Activated naive CD8-positive, alpha-beta T cell treated with anti-CD3 and anti-CD28 coated beads, Interleukin-2, amount 50 U/mL, for 24 hours (primary cell): ENCODE measurements around the gene HTRA3.

Experiments used
- ATAC-seq: fragments of 150-1000 bp; cut with Tn5 transposase; one replicate; pipeline ENCODE4 v1.10.0; 2021
- DNase-seq: peaks from one replicate; pipeline ENCODE4 v3.0.0; 2021
- H3K27ac Mint-ChIP-seq: one replicate; pipeline ENCODE4 v1.8.0; 2021; ENCODE audit warnings: mild to moderate bottlenecking, mixed read lengths
- H3K27me3 Mint-ChIP-seq: one replicate; pipeline ENCODE4 v1.8.0; 2021; ENCODE audit warnings: mixed read lengths
- H3K36me3 Mint-ChIP-seq: one replicate; pipeline ENCODE4 v1.8.0; 2021; ENCODE audit warnings: low read depth, mixed read lengths
- H3K4me1 Mint-ChIP-seq: one replicate; pipeline ENCODE4 v1.8.0; 2021; ENCODE audit warnings: mixed read lengths
- H3K4me3 Mint-ChIP-seq: one replicate; pipeline ENCODE4 v1.8.0; 2021; ENCODE audit warnings: mild to moderate bottlenecking, moderate library complexity, mixed read lengths
- H3K9me3 Mint-ChIP-seq: one replicate; pipeline ENCODE4 v1.8.0; 2021; ENCODE audit warnings: mixed read lengths

The HTRA3 gene

GRCh38 chr4:8317474-8317873, 47.9 kb downstream of the HTRA3 start:
- Mint-ChIP-seq H3K4me3 (no peak overlapping the region), H3K9me3 (peaks cover 4% of the 10 kb centered on the region), H3K36me3 (no peaks in the 10 kb centered on the region), H3K4me1 (no peaks in the 10 kb centered on the region), H3K27me3 (no peaks in the 10 kb centered on the region), H3K27ac (no peak overlapping the region)
- DNase-seq (no peak), ATAC-seq (no peak)

DNA sequence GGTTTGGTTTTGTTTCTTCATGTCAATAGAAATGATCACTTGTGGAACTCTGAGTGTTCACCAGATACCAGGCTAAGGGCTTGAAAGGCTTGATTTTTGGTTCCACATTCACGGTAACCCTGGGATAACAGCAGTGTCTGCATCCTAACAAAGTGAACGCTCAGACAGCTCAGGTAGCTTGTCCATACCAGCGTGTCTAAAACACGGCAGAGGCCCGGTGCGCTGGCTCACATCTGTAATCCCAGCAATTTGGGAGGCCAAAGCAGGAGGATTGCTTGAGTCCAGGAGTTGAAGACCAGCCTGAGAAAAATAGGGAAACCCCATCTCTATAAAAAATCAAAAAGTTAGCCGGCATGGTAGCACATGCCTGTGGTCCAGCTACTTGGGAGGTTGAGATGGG, 49.0 kb downstream of the HTRA3 start:
- Mint-ChIP-seq H3K4me3 (no peak overlapping the region), H3K27ac (no peak overlapping the region), H3K4me1 (no peaks in the 10 kb centered on the region), H3K36me3 (no peaks in the 10 kb centered on the region), H3K27me3 (no peaks in the 10 kb centered on the region), H3K9me3 (peaks cover 4% of the 10 kb centered on the region)
- ATAC-seq: no peak
- DNase-seq: no peak

GRCh38 chr4:8319061-8319460, 49.5 kb downstream of the HTRA3 start:
- no peaks in the 10 kb centered on the region for H3K36me3 Mint-ChIP-seq
- no peak overlapping the region for H3K4me3 Mint-ChIP-seq
- DNase-seq (no peak), ATAC-seq (no peak)
- no peak overlapping the region for H3K27ac Mint-ChIP-seq
- H3K4me1 Mint-ChIP-seq: no peaks in the 10 kb centered on the region
- no peaks in the 10 kb centered on the region for H3K27me3 Mint-ChIP-seq
- no peaks in the 10 kb centered on the region for H3K9me3 Mint-ChIP-seq

GRCh38 chr4:8319731-8320385, 50.3 kb downstream of the HTRA3 start:
- Mint-ChIP-seq H3K4me1 (no peaks in the 10 kb centered on the region), H3K9me3 (no peaks in the 10 kb centered on the region), H3K4me3 (no peak overlapping the region), H3K27me3 (no peaks in the 10 kb centered on the region), H3K27ac (no peak overlapping the region), H3K36me3 (no peaks in the 10 kb centered on the region)
- ATAC-seq (no peak), DNase-seq (no peak)

DNA sequence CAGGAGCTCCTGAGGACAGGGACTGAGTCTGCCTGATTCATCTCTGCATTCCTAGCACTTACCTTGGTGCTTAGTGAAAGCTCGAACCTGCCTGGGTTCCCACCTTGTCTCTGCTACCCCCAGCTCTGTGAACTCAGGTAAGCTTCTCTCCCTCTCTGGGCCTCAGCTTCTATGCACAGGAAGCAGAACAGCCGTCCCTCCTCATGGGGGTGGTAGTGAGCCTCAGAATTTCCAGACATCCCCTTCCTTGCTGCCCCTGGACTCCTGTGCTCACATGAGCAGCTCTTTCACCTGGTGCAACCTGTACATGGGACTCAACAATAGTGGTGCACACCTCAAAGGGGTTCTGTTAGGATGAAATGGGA, 50.8 kb downstream of the HTRA3 start:
- Mint-ChIP-seq H3K9me3 (no peaks in the 10 kb centered on the region), H3K27me3 (no peaks in the 10 kb centered on the region), H3K36me3 (no peaks in the 10 kb centered on the region), H3K27ac (no peak overlapping the region), H3K4me3 (no peak overlapping the region), H3K4me1 (no peaks in the 10 kb centered on the region)
- DNase-seq (no peak), ATAC-seq (no peak)

GRCh38 chr4:8321220-8321619, 51.7 kb downstream of the HTRA3 start:
- Mint-ChIP-seq H3K36me3 (no peaks in the 10 kb centered on the region), H3K27ac (no peak overlapping the region), H3K4me1 (no peaks in the 10 kb centered on the region), H3K4me3 (no peak overlapping the region), H3K9me3 (no peaks in the 10 kb centered on the region), H3K27me3 (no peaks in the 10 kb centered on the region)
- ATAC-seq (no peak), DNase-seq (no peak)

DNA sequence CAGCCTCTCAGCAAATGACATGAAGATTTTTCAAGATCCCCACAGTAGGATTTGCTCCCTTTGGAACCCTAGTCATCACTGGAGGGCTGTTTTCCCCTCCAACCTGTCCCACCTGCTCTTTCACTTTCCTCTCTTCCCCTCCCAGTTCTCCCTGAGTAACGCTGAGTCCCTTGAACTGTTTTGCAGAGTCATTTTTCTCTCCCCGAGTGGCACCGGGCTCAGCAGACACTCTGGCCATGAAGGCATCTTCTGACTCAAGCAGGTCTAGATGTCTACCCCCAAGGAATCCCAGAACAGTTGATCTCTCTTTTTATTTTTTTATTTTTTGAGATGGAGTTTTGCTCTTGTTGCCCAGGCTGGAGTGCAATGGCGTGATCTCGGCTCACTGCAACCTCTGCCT, 52.2 kb downstream of the HTRA3 start:
- Mint-ChIP-seq H3K27me3 (no peaks in the 10 kb centered on the region), H3K27ac (no peak overlapping the region), H3K36me3 (no peaks in the 10 kb centered on the region), H3K4me3 (no peak overlapping the region), H3K9me3 (no peaks in the 10 kb centered on the region), H3K4me1 (no peaks in the 10 kb centered on the region)
- no peak for DNase-seq
- ATAC-seq: no peak

DNA sequence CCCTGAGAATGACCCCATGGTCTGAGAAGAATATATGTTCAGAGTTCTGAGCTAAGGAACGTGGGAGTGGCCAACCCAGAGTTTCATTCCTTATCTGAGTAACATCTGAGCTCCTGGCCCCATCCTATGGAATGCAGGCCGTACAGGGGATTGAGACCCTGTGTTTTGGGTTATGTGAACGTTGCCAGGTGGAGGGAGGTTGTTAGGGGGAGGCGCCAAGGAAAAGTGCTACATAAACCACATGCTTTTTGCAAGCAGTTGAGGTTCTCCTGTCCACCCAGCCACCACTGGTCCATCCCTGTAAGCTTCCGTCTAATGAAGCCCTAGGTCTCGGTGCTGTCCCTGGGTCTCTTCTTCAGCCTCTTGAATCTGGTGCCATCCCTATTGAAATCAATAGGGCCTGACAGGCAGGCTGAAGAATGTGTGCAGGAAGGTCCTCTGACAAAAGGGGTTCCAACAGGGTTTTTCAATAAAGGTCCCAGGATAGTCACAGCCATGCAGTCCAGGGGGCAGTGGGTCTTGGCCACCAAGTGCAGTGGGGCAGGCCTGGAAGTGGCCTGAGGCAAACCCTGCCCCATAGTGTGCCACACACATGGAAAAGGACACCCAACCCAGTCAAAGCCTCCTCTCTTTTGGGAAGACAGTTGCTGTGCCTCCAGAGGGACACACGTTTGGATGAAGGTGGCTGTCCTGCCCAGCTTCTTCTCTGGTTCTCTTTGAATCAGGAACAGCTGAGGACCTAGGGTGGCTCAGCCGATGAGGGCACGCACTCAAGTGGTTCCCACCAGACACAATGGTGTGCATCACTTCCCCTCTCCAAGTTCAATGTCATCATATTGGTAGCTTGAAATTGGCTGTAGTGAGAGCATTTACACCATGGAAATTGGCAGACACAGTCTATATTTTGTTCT, 53.5 kb downstream of the HTRA3 start:
- no peaks in the 10 kb centered on the region for H3K9me3 Mint-ChIP-seq
- no peaks in the 10 kb centered on the region for H3K27me3 Mint-ChIP-seq
- H3K4me1 Mint-ChIP-seq: no peaks in the 10 kb centered on the region
- ATAC-seq: no peak
- no peak overlapping the region for H3K4me3 Mint-ChIP-seq
- no peak for DNase-seq
- H3K36me3 Mint-ChIP-seq: no peaks in the 10 kb centered on the region
- H3K27ac Mint-ChIP-seq: no peak overlapping the region

DNA sequence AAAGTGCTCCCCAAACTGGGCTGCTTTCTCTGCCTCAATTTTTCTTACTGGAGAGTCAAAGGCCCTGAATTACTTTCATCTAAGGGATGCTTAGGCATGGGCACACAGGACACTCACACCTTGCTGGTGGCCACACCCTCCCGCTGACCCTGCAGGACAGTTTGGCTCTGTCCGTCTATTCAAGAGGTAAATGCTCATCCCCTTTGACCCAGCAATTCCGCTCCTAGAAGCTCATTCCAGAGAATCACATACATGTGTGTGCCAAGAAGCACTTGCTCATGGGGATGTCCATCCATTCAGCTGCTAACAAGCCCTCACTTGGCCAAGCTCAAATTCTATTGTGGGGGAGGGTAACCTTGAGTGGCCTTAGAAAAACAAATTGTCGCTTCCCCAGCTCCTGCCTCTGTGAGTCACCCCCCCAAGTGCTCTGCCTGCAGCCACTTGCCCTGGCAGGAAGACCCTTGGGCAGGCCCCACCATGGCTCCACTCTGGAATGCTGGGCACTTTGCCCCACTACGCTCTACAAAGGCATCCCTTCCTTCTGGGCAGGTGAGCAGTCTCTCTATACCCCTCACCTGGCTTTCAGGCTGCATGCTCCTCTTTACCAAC, 54.5 kb downstream of the HTRA3 start:
- Mint-ChIP-seq H3K27me3 (no peaks in the 10 kb centered on the region), H3K27ac (no peak overlapping the region), H3K4me1 (no peaks in the 10 kb centered on the region), H3K9me3 (no peaks in the 10 kb centered on the region), H3K4me3 (no peak overlapping the region), H3K36me3 (no peaks in the 10 kb centered on the region)
- no peak for ATAC-seq
- no peak for DNase-seq

GRCh38 chr4:8324640-8325239, 55.2 kb downstream of the HTRA3 start:
- H3K4me1 Mint-ChIP-seq: no peaks in the 10 kb centered on the region
- no peak overlapping the region for H3K27ac Mint-ChIP-seq
- H3K27me3 Mint-ChIP-seq: no peaks in the 10 kb centered on the region
- no peak for DNase-seq
- H3K9me3 Mint-ChIP-seq: no peaks in the 10 kb centered on the region
- ATAC-seq: no peak
- H3K36me3 Mint-ChIP-seq: no peaks in the 10 kb centered on the region
- no peak overlapping the region for H3K4me3 Mint-ChIP-seq

- H3K9me3 Mint-ChIP-seq: no peaks in the 10 kb centered on the region
- no peak overlapping the region for H3K4me3 Mint-ChIP-seq
- no peaks in the 10 kb centered on the region for H3K27me3 Mint-ChIP-seq
- H3K36me3 Mint-ChIP-seq: no peaks in the 10 kb centered on the region
- no peak for DNase-seq
- no peaks in the 10 kb centered on the region for H3K4me1 Mint-ChIP-seq
- no peak overlapping the region for H3K27ac Mint-ChIP-seq
- ATAC-seq: no peak
These were observed 55.9 kb downstream of the HTRA3 start for GRCh38 chr4:8325291-8325973.

DNA sequence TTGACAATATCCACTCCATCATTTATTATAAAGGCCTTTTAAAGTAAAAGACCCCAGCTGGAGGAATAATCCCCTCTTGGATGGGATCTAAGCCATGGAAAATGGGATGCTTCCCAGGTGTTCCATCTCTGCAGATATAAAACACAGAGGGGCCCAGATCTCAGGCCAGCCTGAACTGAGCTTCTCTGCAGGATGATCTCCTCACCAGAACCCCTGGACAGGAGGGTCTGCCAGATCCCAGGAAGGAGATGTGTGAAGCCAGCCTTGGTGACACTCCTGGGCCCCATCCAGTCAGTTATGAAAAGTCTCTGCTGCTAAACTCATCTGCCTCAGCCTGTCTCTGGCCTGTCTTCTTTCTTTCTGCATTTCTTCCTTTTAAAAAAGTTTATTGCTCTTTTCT, 56.7 kb downstream of the HTRA3 start:
- Mint-ChIP-seq H3K27me3 (no peaks in the 10 kb centered on the region), H3K9me3 (no peaks in the 10 kb centered on the region), H3K4me3 (no peak overlapping the region), H3K36me3 (no peaks in the 10 kb centered on the region), H3K27ac (no peak overlapping the region), H3K4me1 (no peaks in the 10 kb centered on the region)
- ATAC-seq (no peak), DNase-seq (no peak)

GRCh38 chr4:8328456-8328855, 58.9 kb downstream of the HTRA3 start:
- H3K4me3 Mint-ChIP-seq: no peak overlapping the region
- no peaks in the 10 kb centered on the region for H3K4me1 Mint-ChIP-seq
- no peaks in the 10 kb centered on the region for H3K9me3 Mint-ChIP-seq
- DNase-seq (no peak), ATAC-seq (no peak)
- H3K36me3 Mint-ChIP-seq: no peaks in the 10 kb centered on the region
- H3K27ac Mint-ChIP-seq: no peak overlapping the region
- no peaks in the 10 kb centered on the region for H3K27me3 Mint-ChIP-seq

DNA sequence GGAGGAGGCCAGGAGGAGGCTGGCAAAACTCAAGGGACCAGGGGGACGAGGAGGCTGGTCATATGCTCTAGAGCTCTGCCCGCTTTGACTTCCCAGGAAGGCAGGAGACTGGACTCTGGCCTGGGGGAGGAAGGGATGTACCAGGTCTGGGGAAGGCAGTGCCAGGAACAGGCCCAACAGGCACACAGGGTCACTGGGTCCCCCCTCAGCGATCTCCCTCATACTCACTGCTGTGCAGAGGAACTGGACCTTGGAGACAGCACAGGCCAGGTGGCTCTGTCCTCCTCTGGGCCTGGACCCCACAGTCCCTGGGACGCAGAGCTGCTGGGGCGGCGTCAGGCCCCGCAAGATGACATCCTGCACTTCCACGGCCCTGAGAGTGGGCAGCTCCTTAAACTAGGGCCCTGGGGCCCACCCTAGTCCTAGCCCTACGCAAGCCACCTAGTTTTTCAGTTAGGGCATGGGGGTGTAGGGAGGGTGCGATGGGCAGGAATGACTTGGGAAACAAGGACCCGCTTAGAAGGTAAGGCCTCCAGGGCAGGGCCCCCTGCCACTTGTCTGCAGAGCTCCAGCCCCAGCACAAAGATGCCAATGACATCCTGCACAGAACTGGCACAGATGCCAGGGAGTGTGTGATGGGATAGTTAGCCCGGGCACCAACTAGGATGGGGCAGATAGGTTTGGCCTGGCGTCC, 59.5 kb downstream of the HTRA3 start:
- DNase-seq (no peak), ATAC-seq (no peak)
- no peak overlapping the region for H3K27ac Mint-ChIP-seq
- no peaks in the 10 kb centered on the region for H3K4me1 Mint-ChIP-seq
- no peaks in the 10 kb centered on the region for H3K36me3 Mint-ChIP-seq
- H3K9me3 Mint-ChIP-seq: no peaks in the 10 kb centered on the region
- H3K4me3 Mint-ChIP-seq: no peak overlapping the region
- no peaks in the 10 kb centered on the region for H3K27me3 Mint-ChIP-seq
